HG03575 (cell line): Measurements from ENCODE around the gene ART5.
"Not testable (repeated sequence)": the region's sequence is repeated elsewhere in the genome, so short reads cannot be mapped to it uniquely, and the experiment has no call there.

Experiments used
- ATAC-seq: cut with Tn5 transposase; IDR thresholded peaks from one replicate; pipeline ENCODE4 v1.9.1; 2021; ENCODE audit not compliant: unreplicated experiment, insufficient number of reproducible peaks, low FRiP score; ENCODE audit errors: extremely low read depth

ART5 gene

GRCh38 chr11:3626250-3626960 is 15.4 kb downstream of the ART5 start:
- ATAC-seq, result no peak

GRCh38 chr11:3623767-3624458 is 17.9 kb downstream of the ART5 start:
- no peak for ATAC-seq

- ATAC-seq, result no peak
These were observed 18.7 kb downstream of the ART5 start for GRCh38 chr11:3623121-3623520.

- no peak for ATAC-seq
These were observed 19.3 kb downstream of the ART5 start for GRCh38 chr11:3622521-3622920.

GRCh38 chr11:3617990-3618389 is 23.8 kb downstream of the ART5 start:
- no peak for ATAC-seq

- ATAC-seq, result no peak
These were observed 24.9 kb downstream of the ART5 start for GRCh38 chr11:3616721-3617460.

- ATAC-seq, result no peak
These were observed 25.8 kb downstream of the ART5 start for GRCh38 chr11:3615998-3616397.

GRCh38 chr11:3614742-3615171 is 27.0 kb downstream of the ART5 start:
- ATAC-seq, result no peak

GRCh38 chr11:3613998-3614741 is 27.6 kb downstream of the ART5 start:
- no peak for ATAC-seq

GRCh38 chr11:3611976-3612678 is 29.7 kb downstream of the ART5 start:
- ATAC-seq, result no peak

- no peak for ATAC-seq
These were observed 30.9 kb downstream of the ART5 start for GRCh38 chr11:3610846-3611245.

GRCh38 chr11:3609416-3610265 is 32.2 kb downstream of the ART5 start:
- ATAC-seq, result no peak

GRCh38 chr11:3605771-3606203 is 36.0 kb downstream of the ART5 start:
- no peak for ATAC-seq

- ATAC-seq, result no peak
These were observed 36.5 kb downstream of the ART5 start for GRCh38 chr11:3605283-3605662.

GRCh38 chr11:3604167-3604566 is 37.6 kb downstream of the ART5 start:
- no peak for ATAC-seq

- ATAC-seq, result not testable (repeated sequence)
These were observed 41.6 kb downstream of the ART5 start for GRCh38 chr11:3600201-3600600.

GRCh38 chr11:3597743-3598142 is 44.0 kb downstream of the ART5 start:
- not testable (repeated sequence) for ATAC-seq

- not testable (repeated sequence) for ATAC-seq
These were observed 50.5 kb downstream of the ART5 start for GRCh38 chr11:3591326-3591725.
